Stimulated activated CD8-positive, alpha-beta memory T cell treated with anti-CD3 and anti-CD28 coated beads, Interleukin-7, amount 100 ng/mL, for 1 hour (primary cell): ENCODE measurements around the gene BABAM1.

ENCODE experiments used
- DNase-seq, 2 donors: peaks; one replicate each; pipeline ENCODE4 v3.0.0-alpha.2; 2020; ENCODE audit warnings: low read depth in 2 of 2

Gene BABAM1

GRCh38 chr19:17266975-17267788 is at the start of gene BABAM1:
BABAM1 (plus strand) TSS chr19:17267443; CDS start chr19:17268807, 1,364 bp downstream.
- DNase-seq = peak; percentile 77 to 80

- DNase-seq = no peak
These were observed 48.0 kb upstream of the BABAM1 start for GRCh38 chr19:17219286-17219685.

DNA sequence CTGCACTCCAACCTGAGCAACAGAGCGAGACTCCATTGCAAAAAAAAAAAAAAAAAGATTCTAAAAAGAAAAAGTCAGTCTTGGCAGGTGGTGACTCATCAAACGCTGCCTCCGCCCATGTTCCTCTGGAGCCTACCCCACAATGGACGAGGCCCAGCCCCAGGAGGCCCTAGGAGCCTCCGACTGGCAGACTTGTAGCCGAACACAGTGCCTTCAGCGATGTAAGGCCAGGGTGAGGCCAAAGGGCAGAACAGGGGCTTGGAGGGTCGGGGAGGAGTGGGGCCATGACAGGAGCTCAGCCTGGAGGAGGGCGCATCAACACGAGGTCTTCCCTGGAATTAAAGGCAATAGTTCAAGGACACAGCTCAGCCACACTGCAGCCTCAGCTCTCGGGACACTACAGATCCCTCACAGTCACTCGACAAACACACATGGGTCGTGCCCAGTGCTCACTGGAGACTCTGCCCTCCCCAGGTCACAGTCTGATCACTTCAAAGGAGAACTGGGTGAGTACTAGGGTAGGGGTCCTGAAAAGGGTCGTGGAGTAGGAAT is 47.0 kb upstream of the BABAM1 start:
- no peak for DNase-seq

- no peak for DNase-seq
These were observed 42.2 kb upstream of the BABAM1 start for GRCh38 chr19:17225053-17225452.

DNA sequence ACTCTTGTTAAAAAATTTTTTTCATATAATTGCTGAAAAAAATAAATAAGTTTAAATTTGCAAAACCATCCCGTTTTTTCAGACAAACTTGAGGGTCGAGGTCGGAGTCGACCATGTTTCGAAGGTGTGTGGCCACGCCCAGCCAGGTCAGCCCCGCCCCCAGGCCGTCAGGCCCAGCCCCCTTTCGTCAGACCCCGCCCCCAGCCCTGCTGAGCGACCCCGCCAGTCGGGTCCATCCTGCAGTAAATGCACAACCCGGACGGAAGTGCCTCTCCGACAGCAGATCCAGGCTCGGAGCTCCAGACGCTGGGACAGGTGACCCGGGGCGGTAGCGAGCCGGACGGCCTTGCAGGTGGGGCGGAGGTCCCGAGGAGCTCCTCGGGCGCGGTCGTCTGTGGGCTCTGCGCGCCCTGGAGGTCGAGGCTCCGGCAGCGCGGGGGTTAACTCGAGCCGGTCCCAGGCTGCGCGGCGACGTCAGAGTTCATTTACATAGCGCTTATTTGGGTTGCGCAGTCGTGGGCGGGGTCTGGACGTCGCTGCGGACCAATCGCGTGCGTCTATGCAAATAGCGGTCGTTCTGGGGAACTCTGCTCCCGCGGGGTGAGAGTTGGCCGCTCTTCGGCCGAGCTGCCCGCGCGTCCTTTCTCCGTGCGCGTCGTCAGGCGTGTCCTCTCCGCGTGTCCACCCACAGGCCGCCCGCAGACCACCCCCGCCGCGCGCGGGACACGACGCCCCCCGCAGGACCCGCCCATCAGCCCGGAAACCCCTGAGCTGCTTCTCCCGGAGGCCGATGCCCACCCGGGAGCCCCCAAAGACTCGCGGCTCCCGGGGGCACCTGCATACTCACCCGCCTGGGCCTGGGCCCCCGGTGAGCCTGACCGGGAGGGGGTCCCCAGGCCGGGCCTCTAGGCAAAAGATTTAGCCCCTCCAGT is 41.0 kb upstream of the BABAM1 start, which contains the start of gene OCEL1:
TSS of gene OCEL1 (plus strand) at position 225 of the 932 bp plus-strand sequence. CDS start at position 247, 22 bp downstream.
- peak; percentile 91 for DNase-seq

DNA sequence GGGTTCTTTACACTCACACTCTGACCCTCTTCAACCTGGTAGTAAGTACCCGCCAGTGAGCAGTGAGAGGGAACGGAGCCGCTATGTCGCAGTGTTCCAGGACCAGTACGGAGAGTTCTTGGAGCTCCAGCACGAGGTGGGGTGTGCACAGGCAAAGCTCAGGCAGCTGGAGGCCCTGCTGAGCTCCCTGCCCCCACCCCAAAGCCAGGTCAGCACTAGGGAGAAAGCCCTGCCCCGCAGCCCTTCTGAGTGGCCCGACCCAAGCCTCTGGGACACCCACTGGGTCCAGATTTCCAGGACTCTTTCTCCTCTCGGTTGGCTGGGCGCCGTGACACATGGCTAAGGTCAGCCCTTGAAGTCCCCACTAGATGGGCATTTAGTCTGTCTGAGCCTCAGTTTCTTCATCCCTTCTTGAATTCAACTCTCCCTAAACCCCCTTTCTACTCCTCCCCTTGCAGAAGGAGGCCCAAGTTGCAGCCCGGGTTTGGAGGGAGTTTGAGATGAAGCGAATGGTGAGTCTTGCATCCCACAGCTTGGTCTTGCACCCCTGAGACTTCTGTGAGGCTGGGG is 39.4 kb upstream of the BABAM1 start:
- no peak for DNase-seq

GRCh38 chr19:17229890-17230289 is 37.4 kb upstream of the BABAM1 start:
- DNase-seq = no peak

DNA sequence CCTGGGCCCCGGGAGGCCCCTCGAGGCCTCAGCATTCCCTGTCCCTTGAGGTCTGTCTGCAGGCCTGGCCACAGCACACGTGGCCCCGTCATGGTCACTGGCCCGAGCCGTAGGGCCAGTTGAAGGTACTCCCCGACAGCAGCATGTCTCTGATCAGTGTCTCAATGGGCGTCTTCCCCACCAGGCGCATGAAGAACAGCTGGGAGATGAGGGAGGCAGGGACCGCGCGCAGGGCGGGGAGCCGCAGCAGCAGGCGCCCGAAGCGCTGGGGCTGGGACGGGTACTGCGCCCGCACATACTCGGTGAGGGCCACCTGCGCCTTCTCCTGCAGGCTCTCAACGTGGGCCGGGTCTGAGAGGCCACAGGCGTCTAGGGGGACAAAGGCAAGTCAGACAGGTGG is 35.0 kb upstream of the BABAM1 start:
- no peak for DNase-seq

GRCh38 chr19:17234911-17235299 is 32.3 kb upstream of the BABAM1 start:
- no peak for DNase-seq

DNA sequence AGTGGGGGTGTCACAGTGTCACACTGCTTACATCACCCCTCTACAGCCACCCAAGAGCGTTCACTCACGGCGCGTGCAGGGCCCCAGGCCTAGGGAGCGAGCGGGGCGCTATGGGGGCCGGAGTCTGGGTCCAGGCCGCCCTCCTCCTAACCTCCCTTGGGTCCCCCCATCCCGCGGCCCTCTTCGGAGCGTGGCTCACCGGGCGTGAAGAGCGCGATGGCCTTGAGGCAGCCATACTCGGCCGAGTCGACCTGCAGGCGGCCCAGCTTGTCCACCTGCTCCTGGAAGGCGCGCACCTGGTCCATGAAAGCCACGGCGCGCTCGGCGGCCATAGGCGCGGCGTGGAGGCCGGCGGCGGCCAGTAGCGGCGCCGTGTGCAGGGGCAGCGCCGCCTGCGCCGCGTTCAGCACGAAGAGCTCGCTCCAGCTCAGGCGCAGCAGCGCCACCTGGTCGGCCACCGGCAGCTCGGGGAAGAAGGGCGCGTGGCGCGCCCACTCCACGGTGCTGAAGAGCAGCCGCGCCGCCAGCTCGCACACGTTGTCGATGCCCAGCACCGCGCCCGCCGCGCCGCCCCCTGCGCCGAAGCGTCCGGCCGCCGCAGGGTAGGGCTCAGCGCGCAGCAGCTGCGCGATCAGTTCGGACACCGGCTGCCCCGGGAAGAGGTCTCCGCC is 31.8 kb upstream of the BABAM1 start:
- peak; percentile 58 to 63 for DNase-seq

DNA sequence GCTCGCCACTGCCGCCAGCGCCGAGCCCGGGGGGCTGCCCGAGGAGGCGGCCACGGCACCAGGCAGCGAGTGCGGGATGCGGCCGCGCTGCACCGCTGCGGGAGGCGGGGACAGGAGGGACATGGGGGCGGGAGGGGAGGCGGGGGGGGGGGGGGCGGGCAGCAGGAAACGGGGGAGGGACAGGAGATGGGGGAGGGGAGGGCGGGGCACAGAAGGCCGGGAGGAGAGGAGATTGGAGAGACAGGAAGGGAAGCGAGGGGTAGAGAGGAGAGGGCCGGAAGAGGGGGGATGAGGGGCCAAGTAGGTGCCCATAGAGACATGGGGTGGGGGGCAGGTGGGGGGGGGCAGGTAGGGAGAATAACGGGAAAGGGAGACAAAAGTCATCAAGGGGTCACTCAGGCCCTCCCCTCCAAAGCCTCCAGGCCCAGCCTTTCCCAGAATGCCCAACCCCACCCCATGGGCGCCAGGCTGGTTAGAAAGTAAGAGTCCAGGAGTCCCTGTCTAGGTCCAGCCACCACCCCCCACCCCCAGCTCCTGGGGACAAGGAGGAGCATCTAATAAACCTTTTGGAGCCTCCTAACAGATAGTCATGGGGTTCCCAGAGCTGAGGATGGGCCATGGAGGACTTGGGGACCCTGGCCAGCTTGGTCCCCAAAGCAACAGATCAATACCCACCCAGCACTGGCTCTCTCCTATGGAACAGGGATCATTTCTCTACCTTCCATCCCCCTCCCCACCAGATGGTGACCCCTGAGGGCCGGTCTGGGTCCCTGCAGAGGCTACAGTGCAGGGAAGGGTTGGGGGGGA is 31.1 kb upstream of the BABAM1 start:
- no peak for DNase-seq

DNA sequence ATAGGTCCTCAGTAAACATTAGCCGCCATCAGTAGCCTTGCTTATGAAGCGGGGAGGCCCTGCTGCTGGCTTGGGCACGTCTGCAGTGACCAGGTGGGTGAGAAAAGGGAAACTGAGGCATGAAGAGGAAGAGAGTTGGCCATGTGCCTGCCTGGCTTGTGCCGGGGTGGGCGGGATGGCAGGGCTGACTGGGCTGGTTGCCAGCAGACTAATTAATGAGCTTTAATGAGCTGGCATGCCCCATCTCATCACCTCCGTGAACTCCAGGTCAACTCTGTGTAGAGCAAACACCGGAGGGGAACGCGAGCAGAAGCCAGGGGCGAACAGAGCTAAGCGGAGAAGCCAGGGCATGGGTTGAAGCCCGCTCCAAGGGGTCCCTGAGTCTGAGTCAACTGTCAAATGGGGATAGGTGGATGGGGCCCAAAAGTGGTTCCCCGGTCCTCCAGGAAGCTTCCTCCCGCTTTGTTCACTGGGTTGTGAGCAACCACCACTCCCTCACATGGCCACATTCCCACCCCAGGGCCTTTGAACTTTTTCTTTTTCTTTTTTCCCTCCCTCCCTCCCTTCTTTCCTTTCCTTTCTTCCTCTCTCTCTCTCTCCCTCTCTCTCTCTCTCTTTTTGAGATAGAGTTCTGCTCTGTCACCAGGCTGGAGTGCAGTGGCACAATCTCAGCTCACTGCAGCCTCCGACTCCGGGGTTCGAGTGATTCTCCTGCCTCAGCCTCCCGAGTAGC is 30.3 kb upstream of the BABAM1 start:
- no peak for DNase-seq

GRCh38 chr19:17237747-17238706 is 29.2 kb upstream of the BABAM1 start:
- DNase-seq = no peak

DNA sequence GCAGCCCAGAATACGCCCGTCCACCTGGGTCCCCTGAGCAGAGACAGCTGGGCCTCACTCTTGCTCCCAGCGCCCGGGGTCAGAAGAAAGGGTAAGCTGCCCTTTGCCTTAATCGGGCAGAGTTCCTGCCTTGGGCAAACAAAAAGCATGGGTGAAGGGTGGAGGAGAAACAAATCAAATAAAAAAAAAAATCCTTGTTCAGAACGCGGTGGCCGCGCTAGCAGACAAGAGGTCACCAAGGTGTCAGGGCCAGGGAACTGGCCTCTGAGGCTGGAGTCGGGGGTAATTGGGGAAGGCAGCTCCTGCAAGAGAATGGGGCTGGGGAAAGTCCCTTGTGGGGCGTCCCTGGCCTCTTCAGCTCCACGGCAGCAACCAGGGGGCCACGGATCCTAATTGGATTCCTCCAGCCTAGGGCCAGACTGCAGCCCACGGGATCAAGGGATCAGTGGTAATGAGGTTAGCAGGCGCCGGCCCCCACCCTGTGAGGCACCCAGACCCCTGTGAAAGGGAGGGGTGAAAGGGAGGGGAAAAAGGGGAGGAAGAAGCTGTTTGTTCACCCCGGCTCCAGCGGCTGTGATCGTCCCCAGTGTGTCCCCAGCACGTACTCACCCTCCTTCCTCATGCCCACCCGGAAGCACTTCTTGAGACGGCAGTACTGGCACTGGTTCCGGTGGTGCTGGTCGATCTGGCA is 27.0 kb upstream of the BABAM1 start:
- DNase-seq = no peak

DNA sequence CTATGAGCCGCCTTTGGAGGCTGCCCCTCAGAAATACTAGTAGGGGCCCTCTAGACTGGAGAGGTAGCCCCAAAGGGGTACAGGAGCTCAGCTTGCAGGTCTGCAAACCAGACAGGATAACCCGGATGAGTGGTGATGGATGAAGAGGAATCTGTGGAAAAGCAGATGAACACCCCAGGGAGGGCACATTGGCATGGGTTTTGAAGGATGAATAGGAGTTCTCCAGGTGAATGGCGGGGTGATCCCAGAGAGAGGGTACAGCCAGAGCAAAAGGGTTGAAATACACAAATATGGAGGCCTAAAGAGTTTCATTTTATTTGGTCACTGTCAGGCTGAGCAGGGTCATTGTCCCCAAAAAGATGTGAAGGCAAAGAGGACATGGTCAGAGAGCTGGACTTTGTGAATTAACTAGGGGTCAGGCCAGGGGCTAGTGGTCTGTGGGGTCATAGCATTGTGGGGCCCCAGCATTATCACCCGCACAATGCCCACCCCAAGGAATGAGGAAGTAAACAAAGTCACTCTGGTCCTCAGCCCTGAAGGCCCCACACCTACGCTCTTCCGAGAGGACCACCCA is 26.3 kb upstream of the BABAM1 start:
- DNase-seq = no peak

- DNase-seq = no peak
These were observed 24.6 kb upstream of the BABAM1 start for GRCh38 chr19:17242431-17243208.
